Measurements from ENCODE around the gene SMIM36.
A peak's percentile ranks its signal among the peaks of the same experiment; 100 is the strongest.
"Not testable (repeated sequence)": the region's sequence is repeated elsewhere in the genome, so short reads cannot be mapped to it uniquely, and the experiment has no call there.

The SMIM36 gene

DNA sequence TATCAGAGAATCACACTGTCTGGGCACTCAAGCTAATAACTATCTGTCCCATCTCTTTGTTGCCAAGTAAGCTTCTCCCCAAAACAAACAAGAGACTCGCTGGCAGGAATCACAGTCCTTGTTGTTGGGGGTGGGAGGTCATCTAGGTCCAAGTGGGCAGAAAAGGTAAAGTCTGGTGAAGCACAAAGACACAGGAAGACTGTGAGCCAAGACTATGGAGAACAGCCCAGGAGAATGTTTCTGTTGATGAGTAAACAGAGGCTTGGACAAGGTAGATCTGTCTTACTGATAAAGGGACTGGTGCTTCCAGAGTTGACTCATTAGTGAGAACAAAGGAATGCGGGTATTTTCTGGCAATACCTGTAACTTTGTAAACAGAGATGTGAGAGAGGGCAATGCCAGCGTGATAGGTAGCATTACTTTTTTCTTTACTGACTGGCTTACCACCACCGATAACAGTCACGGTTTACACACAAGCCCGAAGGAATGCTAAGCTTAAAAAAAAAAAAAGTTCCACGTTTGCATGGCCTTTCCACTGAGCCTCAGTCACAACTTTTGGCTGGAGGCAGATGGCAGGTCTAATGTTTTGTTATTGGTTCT lies 78.1 kb downstream of the SMIM36 start:
- no peak for DNase-seq

DNA sequence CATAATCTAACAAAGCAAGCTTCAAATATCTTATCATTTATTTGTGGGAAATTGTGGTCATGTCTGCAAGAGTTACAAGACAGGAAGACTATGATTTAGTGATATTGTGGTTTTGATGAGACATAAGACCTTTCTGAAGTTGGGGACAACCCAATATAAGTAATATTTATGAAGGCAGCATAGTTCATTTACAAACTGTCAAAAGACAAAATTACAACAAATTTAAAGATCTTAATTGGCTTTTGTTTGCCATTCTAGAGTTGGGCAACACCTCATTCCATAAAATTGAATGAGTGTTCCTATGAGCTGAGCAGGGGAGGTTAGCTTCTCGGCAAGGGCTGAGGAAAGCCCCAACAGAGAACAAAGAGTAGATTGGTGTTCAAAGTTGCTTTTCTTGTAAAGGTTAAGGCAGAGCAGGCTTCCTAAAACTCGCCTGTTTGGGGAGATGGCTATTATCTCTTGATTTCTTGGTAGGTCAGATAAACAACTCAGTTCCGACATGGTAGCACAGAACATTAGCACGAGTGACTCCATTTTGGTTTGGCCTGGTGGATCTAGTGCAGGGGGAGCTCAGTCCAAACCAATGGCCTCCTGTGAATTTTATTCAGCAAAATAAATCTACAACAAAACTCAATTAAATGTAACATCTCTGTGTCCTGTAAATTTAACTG lies 78.8 kb downstream of the SMIM36 start:
- no peak for DNase-seq

DNA sequence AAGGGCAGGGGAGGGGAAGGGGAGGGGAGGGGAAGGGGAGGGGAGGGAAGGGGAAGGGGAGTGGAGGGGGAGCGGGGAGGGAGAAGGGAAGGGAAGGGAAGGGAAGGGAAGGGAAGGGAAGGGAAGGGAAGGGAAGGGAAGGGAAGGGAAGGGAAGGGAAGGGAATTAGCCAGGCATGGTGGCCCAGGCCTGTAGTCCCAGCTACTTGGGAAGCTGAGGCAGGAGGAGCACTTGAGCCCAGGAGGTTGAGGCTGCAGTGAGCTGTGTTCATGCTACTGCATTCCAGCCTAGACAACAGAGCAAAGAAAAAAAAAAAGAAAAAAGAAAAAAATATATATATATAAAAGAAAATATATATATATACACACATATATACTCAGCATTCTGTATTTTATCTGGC lies 79.3 kb downstream of the SMIM36 start:
- DNase-seq: not testable (repeated sequence)

GRCh38 chr17:55430541-55431288 lies 80.5 kb downstream of the SMIM36 start:
- no peak for DNase-seq

GRCh38 chr17:55427587-55427882 lies 83.7 kb downstream of the SMIM36 start:
- DNase-seq: no peak

- DNase-seq: no peak
Measured at GRCh38 chr17:55426851-55427586, 84.2 kb downstream of the SMIM36 start.

DNA sequence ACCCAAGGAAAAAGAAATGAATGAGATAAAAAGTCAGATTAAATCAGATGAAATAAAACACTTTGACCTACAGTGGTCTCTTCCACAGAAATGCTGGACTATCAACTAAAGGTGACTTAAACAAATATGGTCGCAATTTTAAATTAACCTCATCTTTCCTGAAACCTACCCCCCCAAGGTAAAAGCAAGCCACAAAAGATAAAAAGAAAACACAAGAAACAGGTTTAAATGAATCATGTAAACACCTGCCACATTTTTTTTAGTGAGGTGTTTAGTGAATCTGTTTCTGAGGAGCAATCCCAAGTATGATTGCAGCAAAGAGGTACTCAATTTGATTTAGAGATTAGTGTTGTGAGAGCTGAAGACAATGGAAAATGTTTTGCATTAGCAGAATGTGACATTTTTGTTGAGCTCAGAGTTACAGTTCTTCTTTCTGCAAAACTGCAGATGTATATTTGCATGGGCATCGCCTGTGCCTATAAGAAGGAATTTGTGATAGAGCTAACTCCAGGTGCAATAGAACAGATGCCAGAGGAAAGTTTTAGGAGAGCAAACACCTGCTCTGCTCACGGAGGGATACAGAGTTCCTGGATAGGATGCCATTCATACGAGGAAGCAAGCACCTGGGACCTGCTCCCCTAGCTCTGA lies 86.2 kb downstream of the SMIM36 start:
- no peak for DNase-seq

DNA sequence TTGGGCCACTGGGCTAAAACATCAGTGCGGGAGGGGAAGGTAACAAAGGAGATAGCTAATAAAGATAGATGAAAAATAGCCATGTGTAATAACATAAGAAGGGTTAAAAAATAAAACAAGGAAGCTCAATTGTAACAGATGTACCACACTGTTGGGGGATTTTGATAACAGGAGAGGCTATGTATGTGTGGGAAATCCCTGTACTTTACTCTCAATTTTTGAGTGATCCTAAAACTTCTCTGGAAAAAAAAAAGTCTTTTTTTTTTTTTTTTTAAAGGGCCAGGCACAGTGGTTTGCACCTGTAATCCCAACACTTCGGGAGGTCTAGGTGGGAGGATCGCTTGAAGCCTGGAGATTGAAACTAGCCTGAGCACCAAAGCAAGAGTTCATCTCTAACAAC lies 87.7 kb downstream of the SMIM36 start:
- no peak for DNase-seq

DNA sequence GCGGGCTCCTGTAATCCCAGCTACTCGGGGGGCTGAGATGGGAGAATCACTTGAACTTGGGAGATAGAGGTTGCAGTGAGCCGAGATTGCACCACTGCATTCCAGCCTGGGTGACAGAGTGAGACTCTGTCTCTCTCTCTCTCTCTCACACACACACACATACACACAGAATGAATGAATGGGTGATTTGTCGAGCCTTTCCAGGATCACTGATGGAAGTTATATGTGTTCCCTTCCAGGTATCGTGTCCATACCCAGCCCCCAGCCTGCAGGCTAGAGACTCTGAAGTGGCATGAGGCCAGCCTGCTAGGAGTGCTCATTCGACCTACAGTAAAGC lies 88.5 kb downstream of the SMIM36 start:
- not testable (repeated sequence) for DNase-seq

DNA sequence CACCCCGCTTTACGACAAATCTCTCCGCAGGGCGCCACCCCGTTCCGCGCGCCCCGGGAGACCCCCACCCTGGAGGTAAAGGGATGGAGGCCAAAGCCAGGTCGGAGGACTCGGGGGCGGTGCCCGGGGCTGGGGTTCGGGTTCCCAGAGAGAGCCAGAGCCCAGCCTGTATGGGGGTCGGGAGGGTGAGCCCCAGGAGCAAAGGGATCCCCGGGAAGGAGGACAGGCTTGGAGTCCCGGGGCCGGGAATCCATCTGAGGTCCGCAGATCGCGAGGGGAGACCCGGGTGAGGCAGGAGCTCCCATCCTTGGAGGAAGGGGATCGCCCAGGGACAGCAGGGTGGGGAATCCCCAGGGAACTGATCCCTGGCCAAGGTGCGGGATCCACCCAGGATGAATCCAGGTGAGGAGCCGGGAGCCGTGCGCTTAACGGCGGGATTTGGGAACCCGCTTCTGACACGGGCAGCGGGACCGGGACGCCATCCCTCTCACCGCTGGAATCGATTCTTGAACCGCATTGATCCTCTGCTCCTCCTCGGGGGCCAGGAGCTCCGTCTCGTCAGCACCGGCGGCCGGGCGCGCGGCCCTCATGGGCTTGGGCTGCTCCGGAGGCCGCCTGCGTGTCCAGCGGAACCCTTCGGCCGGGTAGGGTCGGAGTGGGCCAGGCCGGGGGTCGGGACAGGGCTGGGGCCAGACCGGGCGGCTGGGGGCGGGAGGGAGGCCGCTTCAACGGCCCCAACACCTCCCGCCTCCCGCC lies 89.9 kb downstream of the SMIM36 start, which contains the start of gene MMD:
MMD (minus strand) TSS at position 657 of the 756 bp plus-strand sequence; CDS start at position 517, 140 bp downstream.
- DNase-seq: no peak

GRCh38 chr17:55420776-55421178 lies 90.5 kb downstream of the SMIM36 start:
- peak; percentile 38 for DNase-seq

GRCh38 chr17:55420067-55420775 lies 91.0 kb downstream of the SMIM36 start:
- DNase-seq: peak; percentile 55

- no peak for DNase-seq
Measured at GRCh38 chr17:55418369-55419268, 92.6 kb downstream of the SMIM36 start.

- no peak for DNase-seq
Measured at GRCh38 chr17:55417411-55418268, 93.6 kb downstream of the SMIM36 start.

DNA sequence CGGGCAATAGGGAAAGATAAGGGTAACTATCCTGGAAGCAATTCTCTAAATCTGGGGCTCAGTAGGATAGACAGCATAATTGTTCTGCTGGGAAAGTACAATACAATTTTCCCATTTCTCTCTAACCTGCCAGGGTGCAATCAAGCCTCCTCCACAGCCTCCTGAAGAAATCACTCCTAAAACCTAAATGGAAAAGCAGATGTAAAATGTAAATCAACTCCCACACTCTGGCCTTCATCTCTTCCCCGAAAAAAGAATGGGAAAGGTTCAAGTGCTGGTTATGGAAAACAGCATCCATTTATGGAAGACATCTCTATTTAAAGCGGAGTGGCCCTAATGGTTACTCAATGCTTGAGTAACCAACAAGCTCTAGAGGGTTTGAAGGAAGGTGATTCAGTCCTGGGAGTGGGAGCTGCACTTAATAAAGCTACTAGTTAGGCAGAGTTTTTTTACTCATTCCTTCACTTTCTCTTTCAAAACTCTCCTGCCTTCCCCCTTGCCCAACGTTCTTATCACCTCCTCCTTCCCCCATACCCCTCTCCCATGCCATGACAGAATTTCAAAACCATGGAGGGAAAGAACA lies 94.7 kb downstream of the SMIM36 start:
- no peak for DNase-seq

- DNase-seq: no peak
Measured at GRCh38 chr17:55416000-55416399, 95.3 kb downstream of the SMIM36 start.

- no peak for DNase-seq
Measured at GRCh38 chr17:55414983-55415382, 96.3 kb downstream of the SMIM36 start.

- DNase-seq: peak; percentile 37
Measured at GRCh38 chr17:55413825-55414489, 97.3 kb downstream of the SMIM36 start.

DNA sequence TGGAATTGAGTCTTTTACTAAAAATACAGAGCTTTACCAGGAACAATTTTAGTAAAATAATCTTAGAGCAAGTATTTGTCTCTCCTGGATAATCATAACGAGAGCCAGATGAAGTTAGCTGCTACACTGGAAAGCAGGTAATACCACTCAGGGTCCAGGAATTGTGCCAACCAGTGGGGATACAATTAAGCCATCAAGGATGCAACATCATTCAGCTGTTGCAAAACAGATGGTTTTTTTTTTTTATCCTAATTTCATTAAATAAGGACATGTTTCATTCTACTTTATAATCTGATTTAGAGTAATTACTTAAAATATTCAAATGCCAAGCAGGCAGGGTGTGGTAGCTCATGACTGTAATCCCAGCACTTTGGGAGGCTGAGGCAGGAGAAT lies 99.8 kb downstream of the SMIM36 start:
- DNase-seq: no peak

Data from CD4-positive, alpha-beta T cell treated with Interleukin-10 for 1 hour (primary cell).